HEK293 (cell line): Measurements from ENCODE around the gene MRC2.
A peak's percentile ranks its signal among the peaks of the same experiment; 100 is the strongest.

ENCODE experiments used
- CTCF ChIA-PET: fragments of 350-600 bp; formaldehyde crosslinking; extraction: SDS; loops from one replicate; lab custom pipeline; 2021; ENCODE audit warnings: antibody characterized with exemption; lab: Yijun Ruan, JAX
- POLR2A ChIA-PET: fragments of 300-600 bp; formaldehyde crosslinking; extraction: SDS; loops from one replicate; lab custom pipeline; 2020; ENCODE audit warnings: antibody characterized with exemption, inconsistent platforms; lab: Yijun Ruan, JAX
- H3K27ac ChIP-seq: fragments of 200-500 bp; sonication (Bioruptor generic); 2 replicates; pipeline ENCODE4 v1.5.1; 2014; ENCODE audit warnings: low read depth, low read length, control low read depth, inconsistent platforms; ENCODE audit errors: extremely low read depth
- H3K36me3 ChIP-seq, 2 experiments: fragments of 200-500 bp in 1 of 2; sonication (Bioruptor generic) in 1 of 2; 1 replicate in 1 of 2; 2 replicates in 1 of 2; pipeline ENCODE4 v1.5.1; 2014 to 2017; ENCODE audit warnings: inconsistent platforms in 2 of 2, low read length in 2 of 2; ENCODE audit not compliant: control insufficient read depth in 2 of 2, insufficient read depth in 1 of 2
- H3K4me1 ChIP-seq: fragments of 200-500 bp; sonication (Bioruptor generic); 2 replicates; pipeline ENCODE4 v1.5.1; 2014; ENCODE audit warnings: mild to moderate bottlenecking, low read length, inconsistent platforms; ENCODE audit not compliant: control insufficient read depth, insufficient read depth
- H3K4me3 ChIP-seq: 2 replicates; pipeline ENCODE4 v1.5.1; 2011; ENCODE audit warnings: low read depth, mild to moderate bottlenecking, control low read depth, low read length, moderate library complexity
- H3K9me3 ChIP-seq: fragments of 200-500 bp; sonication (Bioruptor generic); 2 replicates; pipeline ENCODE4 v1.5.1; 2014; ENCODE audit warnings: low read depth, low read length, inconsistent platforms; ENCODE audit not compliant: control insufficient read depth, insufficient read depth
- HOXA7 ChIP-seq: sonication (generic); formaldehyde crosslinking; IDR thresholded peaks from 2 replicates; pipeline ENCODE4 v1.8.1; 2022; ENCODE audit warnings: missing genetic modification reagents, borderline replicate concordance
- SCRT2 ChIP-seq: fragments of 450-650 bp; formaldehyde crosslinking; IDR thresholded peaks from 2 replicates; pipeline ENCODE4 v1.5.1; 2016; ENCODE audit warnings: missing biosample characterization, missing genetic modification characterization
- SETDB1 ChIP-seq: IDR thresholded peaks from one replicate; pipeline ENCODE4 v1.6.1; 2017; ENCODE audit warnings: mild to moderate bottlenecking, low read length, moderate library complexity, mixed read lengths; ENCODE audit not compliant: insufficient read length
- SP2 ChIP-seq: fragments of 450-650 bp; formaldehyde crosslinking; IDR thresholded peaks from 2 replicates; pipeline ENCODE4 v1.5.1; 2016; ENCODE audit warnings: missing biosample characterization, missing genetic modification characterization
- TRIM28 ChIP-seq: IDR thresholded peaks from 2 replicates; pipeline ENCODE4 v1.6.1; 2011; ENCODE audit warnings: low read length, control low read depth, borderline replicate concordance
- ZBTB20 ChIP-seq: fragments of 450-650 bp; formaldehyde crosslinking; IDR thresholded peaks from 2 replicates; pipeline ENCODE4 v1.5.1; 2016; ENCODE audit warnings: missing biosample characterization, missing genetic modification characterization
- ZBTB48 ChIP-seq: fragments of 450-650 bp; formaldehyde crosslinking; IDR thresholded peaks from 2 replicates; pipeline ENCODE4 v1.5.1; 2016; ENCODE audit warnings: missing biosample characterization, missing genetic modification characterization
- ZBTB8A ChIP-seq: fragments of 450-650 bp; formaldehyde crosslinking; IDR thresholded peaks from 2 replicates; pipeline ENCODE4 v1.5.1; 2016; ENCODE audit warnings: missing biosample characterization, missing genetic modification characterization
- ZNF146 ChIP-seq: fragments of 450-650 bp; formaldehyde crosslinking; IDR thresholded peaks from 2 replicates; pipeline ENCODE4 v1.5.1; 2016; ENCODE audit warnings: missing biosample characterization, missing genetic modification characterization
- ZNF174 ChIP-seq: fragments of 450-650 bp; formaldehyde crosslinking; IDR thresholded peaks from 2 replicates; pipeline ENCODE4 v1.5.0; 2017; ENCODE audit warnings: missing biosample characterization, mild to moderate bottlenecking, missing genetic modification characterization
- ZNF184 ChIP-seq: fragments of 450-650 bp; IDR thresholded peaks from 2 replicates; pipeline ENCODE4 v1.5.1; 2018; ENCODE audit warnings: missing biosample characterization, mild to moderate bottlenecking, missing genetic modification characterization
- ZNF214 ChIP-seq: fragments of 450-650 bp; formaldehyde crosslinking; IDR thresholded peaks from 2 replicates; pipeline ENCODE4 v1.5.1; 2017; ENCODE audit warnings: missing biosample characterization, mild to moderate bottlenecking, missing genetic modification characterization, borderline replicate concordance
- ZNF26 ChIP-seq: fragments of 450-650 bp; formaldehyde crosslinking; IDR thresholded peaks from 2 replicates; pipeline ENCODE4 v1.5.1; 2016; ENCODE audit warnings: missing biosample characterization, missing genetic modification characterization
- ZNF544 ChIP-seq: fragments of 450-650 bp; formaldehyde crosslinking; IDR thresholded peaks from 2 replicates; pipeline ENCODE4 v1.5.0; 2017; ENCODE audit warnings: missing biosample characterization, missing genetic modification characterization
- ZNF549 ChIP-seq: fragments of 450-650 bp; IDR thresholded peaks from 2 replicates; pipeline ENCODE4 v1.5.1; 2018; ENCODE audit warnings: missing biosample characterization, missing genetic modification characterization, mild to moderate bottlenecking, inconsistent platforms, moderate library complexity
- ZNF626 ChIP-seq: fragments of 450-650 bp; sonication (Bioruptor Pico); formaldehyde crosslinking; IDR thresholded peaks from 2 replicates; pipeline ENCODE4 v1.5.1; 2018; ENCODE audit warnings: missing biosample characterization, missing genetic modification characterization, inconsistent platforms
- ZNF629 ChIP-seq: fragments of 450-650 bp; formaldehyde crosslinking; IDR thresholded peaks from 2 replicates; pipeline ENCODE4 v1.5.1; 2017; ENCODE audit warnings: missing biosample characterization, missing genetic modification characterization
- ZNF664 ChIP-seq: fragments of 450-650 bp; formaldehyde crosslinking; IDR thresholded peaks from 2 replicates; pipeline ENCODE4 v1.5.1; 2016; ENCODE audit warnings: missing biosample characterization, missing genetic modification characterization
- ZNF677 ChIP-seq: fragments of 450-650 bp; IDR thresholded peaks from 2 replicates; pipeline ENCODE4 v1.5.0; 2018; ENCODE audit warnings: missing biosample characterization, mild to moderate bottlenecking, missing genetic modification characterization, moderate library complexity
- ZNF791 ChIP-seq: fragments of 450-650 bp; formaldehyde crosslinking; IDR thresholded peaks from 2 replicates; pipeline ENCODE4 v1.5.1; 2016; ENCODE audit warnings: missing biosample characterization, missing genetic modification characterization
- ZNF843 ChIP-seq: fragments of 450-650 bp; formaldehyde crosslinking; IDR thresholded peaks from 2 replicates; pipeline ENCODE4 v1.5.1; 2016; ENCODE audit warnings: missing biosample characterization, missing genetic modification characterization
- ZSCAN4 ChIP-seq: fragments of 450-650 bp; formaldehyde crosslinking; IDR thresholded peaks from 2 replicates; pipeline ENCODE4 v1.5.1; 2017; ENCODE audit warnings: missing biosample characterization, missing genetic modification characterization
- TF ChIP-seq, protein P1 (sequence below): fragments of 450-650 bp; formaldehyde crosslinking; IDR thresholded peaks from 2 replicates; pipeline ENCODE4 v1.5.1; 2016; ENCODE audit warnings: missing biosample characterization, missing genetic modification characterization
- TF ChIP-seq, protein P2 (sequence below): fragments of 450-650 bp; formaldehyde crosslinking; IDR thresholded peaks from 2 replicates; pipeline ENCODE4 v1.5.1; 2016; ENCODE audit warnings: missing biosample characterization, missing genetic modification characterization
- TF ChIP-seq, protein P3 (sequence below): fragments of 450-650 bp; formaldehyde crosslinking; IDR thresholded peaks from 2 replicates; pipeline ENCODE4 v1.5.1; 2016; ENCODE audit warnings: missing biosample characterization, missing genetic modification characterization

Gene MRC2

GRCh38 chr17:62658136-62658920 is 30.9 kb downstream of the MRC2 start:
- no peak overlapping the region for H3K27ac ChIP-seq
- H3K4me3 ChIP-seq: no peak overlapping the region
- ChIA-PET CTCF (interaction anchor here (0.7 kb wide), 1 partner anchor 1246 kb away, joined by 5 read pairs; no protein-coding TSS in a partner anchor), POLR2A (no interaction called here)
- peaks cover 0 to 13% of the 10 kb centered on the region in 2 experiments; a peak in 1 of 3 replicates for H3K36me3 ChIP-seq
- no peak for TF ChIP-seq ZBTB8A
- no peak for TF ChIP-seq ZNF146
- TF ChIP-seq ZNF174 (tag by site-specific recombination): no peak
- no peak for TF ChIP-seq ZNF184
- TF ChIP-seq, protein P1, sequence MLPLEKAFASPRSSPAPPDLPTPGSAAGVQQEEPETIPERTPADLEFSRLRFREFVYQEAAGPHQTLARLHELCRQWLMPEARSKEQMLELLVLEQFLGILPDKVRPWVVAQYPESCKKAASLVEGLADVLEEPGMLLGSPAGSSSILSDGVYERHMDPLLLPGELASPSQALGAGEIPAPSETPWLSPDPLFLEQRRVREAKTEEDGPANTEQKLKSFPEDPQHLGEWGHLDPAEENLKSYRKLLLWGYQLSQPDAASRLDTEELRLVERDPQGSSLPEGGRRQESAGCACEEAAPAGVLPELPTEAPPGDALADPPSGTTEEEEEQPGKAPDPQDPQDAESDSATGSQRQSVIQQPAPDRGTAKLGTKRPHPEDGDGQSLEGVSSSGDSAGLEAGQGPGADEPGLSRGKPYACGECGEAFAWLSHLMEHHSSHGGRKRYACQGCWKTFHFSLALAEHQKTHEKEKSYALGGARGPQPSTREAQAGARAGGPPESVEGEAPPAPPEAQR (tag by site-specific recombination): no peak
- TF ChIP-seq ZBTB48 (tag by site-specific recombination): no peak
- no peak for TF ChIP-seq ZNF791
- TF ChIP-seq, protein P2, sequence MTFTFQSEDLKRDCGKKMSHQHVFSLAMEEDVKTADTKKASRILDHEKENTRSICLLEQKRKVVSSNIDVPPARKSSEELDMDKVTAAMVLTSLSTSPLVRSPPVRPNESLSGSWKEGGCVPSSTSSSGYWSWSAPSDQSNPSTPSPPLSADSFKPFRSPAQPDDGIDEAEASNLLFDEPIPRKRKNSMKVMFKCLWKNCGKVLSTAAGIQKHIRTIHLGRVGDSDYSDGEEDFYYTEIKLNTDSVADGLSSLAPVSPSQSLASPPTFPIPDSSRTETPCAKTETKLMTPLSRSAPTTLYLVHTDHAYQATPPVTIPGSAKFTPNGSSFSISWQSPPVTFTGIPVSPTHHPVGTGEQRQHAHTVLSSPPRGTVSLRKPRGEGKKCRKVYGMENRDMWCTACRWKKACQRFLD (tag by site-specific recombination): no peak
- no peak for TF ChIP-seq ZBTB20 (tag by site-specific recombination)
- no peak for TF ChIP-seq ZNF214 (tag by site-specific recombination)
- TF ChIP-seq HOXA7: no peak
- no peak for TF ChIP-seq SP2 (tag by site-specific recombination)
- TF ChIP-seq SCRT2 (tag by site-specific recombination): no peak
- no peak for TF ChIP-seq ZSCAN4 (tag by site-specific recombination)
- no peaks in the 10 kb centered on the region for H3K9me3 ChIP-seq
- H3K4me1 ChIP-seq: peaks cover 2% of the 10 kb centered on the region; the same call in 1 of the 2 replicates

- ChIA-PET CTCF (interaction anchor here (0.6 to 1.2 kb wide), 2 partner anchors 13 to 129 kb away, joined by 3 to 5 read pairs; no protein-coding TSS in a partner anchor), POLR2A (no interaction called here)
- TF ChIP-seq TRIM28: peak; percentile 18; the same call in 1 of the 2 replicates
- no peak for TF ChIP-seq ZNF843
- TF ChIP-seq ZNF26 (tag by site-specific recombination): peak; percentile 95
- no peak for TF ChIP-seq ZNF677
- TF ChIP-seq ZNF626 (tag by site-specific recombination): no peak
- no peak for TF ChIP-seq ZNF549 (tag by site-specific recombination)
- TF ChIP-seq, protein P3, sequence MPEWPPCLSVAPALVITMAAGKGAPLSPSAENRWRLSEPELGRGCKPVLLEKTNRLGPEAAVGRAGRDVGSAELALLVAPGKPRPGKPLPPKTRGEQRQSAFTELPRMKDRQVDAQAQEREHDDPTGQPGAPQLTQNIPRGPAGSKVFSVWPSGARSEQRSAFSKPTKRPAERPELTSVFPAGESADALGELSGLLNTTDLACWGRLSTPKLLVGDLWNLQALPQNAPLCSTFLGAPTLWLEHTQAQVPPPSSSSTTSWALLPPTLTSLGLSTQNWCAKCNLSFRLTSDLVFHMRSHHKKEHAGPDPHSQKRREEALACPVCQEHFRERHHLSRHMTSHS (tag by site-specific recombination): no peak
- no peak for TF ChIP-seq ZNF544 (tag by site-specific recombination)
- no peak for TF ChIP-seq ZNF664
- TF ChIP-seq SETDB1: peak; percentile 87
- no peak for TF ChIP-seq ZNF629 (tag by site-specific recombination)
Observed at GRCh38 chr17:62660629-62661118, 33.2 kb downstream of the MRC2 start.

More at GRCh38 chr17:62660629-62661118, 33.2 kb downstream of the MRC2 start:
- H3K4me1 ChIP-seq: no peaks in the 10 kb centered on the region
- H3K4me3 ChIP-seq: no peak overlapping the region
- H3K9me3 ChIP-seq: no peaks in the 10 kb centered on the region
- H3K36me3 ChIP-seq: peaks cover 0 to 14% of the 10 kb centered on the region in 2 experiments; a peak in 1 of 3 replicates
- no peak overlapping the region for H3K27ac ChIP-seq
